HepG2 (cell line): ENCODE measurements around the gene COX7A2L. TPM values are rescaled to one million over a fixed set of nuclear protein-coding genes. Genes with fewer than 3 reads are reported as not detected.

Experiments
- BCL6 ChIP-seq: IDR thresholded peaks from 2 replicates; pipeline ENCODE4 v1.6.1; 2016; ENCODE audit warnings: missing genetic modification reagents, missing compliant biosample characterization
- FOXO1 ChIP-seq: sonication (generic); formaldehyde crosslinking; IDR thresholded peaks from 2 replicates; pipeline ENCODE4 v1.4.0; 2020; ENCODE audit warnings: missing genetic modification reagents
- HMGXB4 ChIP-seq, 2 experiments: sonication (generic) in 1 of 2; formaldehyde crosslinking in 1 of 2; IDR thresholded peaks; 2 replicates each; pipeline versions ENCODE4 v1.4.0 to v1.6.1; 2018 to 2020; ENCODE audit warnings: missing genetic modification reagents in 2 of 2, borderline replicate concordance in 1 of 2, low read depth in 1 of 2, mild to moderate bottlenecking in 1 of 2, missing biosample characterization in 1 of 2
- KAT8 ChIP-seq: IDR thresholded peaks from 2 replicates; pipeline ENCODE4 v1.6.1; 2016; ENCODE audit warnings: missing genetic modification reagents, missing compliant biosample characterization
- MNT ChIP-seq: fragments of 450-650 bp; IDR thresholded peaks from 2 replicates; pipeline ENCODE4 v1.6.1; 2016
- NR2F1 ChIP-seq, 2 experiments: fragments of 450-650 bp in 1 of 2; formaldehyde crosslinking in 1 of 2; IDR thresholded peaks; 2 replicates each; pipeline versions ENCODE4 v1.5.0 to v1.6.1; 2016 to 2020; ENCODE audit warnings: mild to moderate bottlenecking in 1 of 2, missing compliant biosample characterization in 1 of 2, missing genetic modification reagents in 1 of 2, moderate library complexity in 1 of 2
- PBX2 ChIP-seq: IDR thresholded peaks from 2 replicates; pipeline ENCODE4 v1.6.1; 2016; ENCODE audit warnings: control low read depth
- POGZ ChIP-seq: sonication (generic); formaldehyde crosslinking; IDR thresholded peaks from 2 replicates; pipeline ENCODE4 v1.4.0; 2020; ENCODE audit warnings: mild to moderate bottlenecking, missing genetic modification reagents
- SAP130 ChIP-seq: IDR thresholded peaks from 2 replicates; pipeline ENCODE4 v1.6.1; 2016; ENCODE audit warnings: low read depth
- SNRNP70 ChIP-seq: fragments of 200-400 bp; formaldehyde crosslinking; IDR thresholded peaks from 2 replicates; pipeline ENCODE4 v1.6.1; 2017; ENCODE audit warnings: mild to moderate bottlenecking, low read depth, low read length, moderate library complexity
- SPEN ChIP-seq: sonication (generic); formaldehyde crosslinking; IDR thresholded peaks from 2 replicates; pipeline ENCODE4 v1.5.1; 2020; ENCODE audit warnings: low read depth, mild to moderate bottlenecking, missing genetic modification reagents
- TEAD3 ChIP-seq: optimal IDR thresholded peaks from 2 replicates; pipeline ENCODE3; 2016; ENCODE audit warnings: borderline replicate concordance
- THAP7 ChIP-seq: sonication (generic); formaldehyde crosslinking; IDR thresholded peaks from 2 replicates; pipeline ENCODE4 v1.8.1; 2023; ENCODE audit warnings: mild to moderate bottlenecking, missing genetic modification reagents
- ZFP37 ChIP-seq: sonication (generic); formaldehyde crosslinking; IDR thresholded peaks from 2 replicates; pipeline ENCODE4 v1.4.0; 2020; ENCODE audit warnings: missing genetic modification reagents, borderline replicate concordance
- ZFP90 ChIP-seq: sonication (generic); formaldehyde crosslinking; IDR thresholded peaks from 2 replicates; pipeline ENCODE4 v1.8.0; 2022; ENCODE audit warnings: missing genetic modification reagents, mild to moderate bottlenecking, inconsistent platforms, borderline replicate concordance
- ZFX ChIP-seq: sonication (generic); formaldehyde crosslinking; IDR thresholded peaks from 2 replicates; pipeline ENCODE4 v1.4.0; 2020; ENCODE audit warnings: mild to moderate bottlenecking, low read depth, missing genetic modification reagents, moderate library complexity
- ZNF17 ChIP-seq: sonication (generic); formaldehyde crosslinking; IDR thresholded peaks from 2 replicates; pipeline ENCODE4 v1.5.0; 2020; ENCODE audit warnings: mild to moderate bottlenecking, missing genetic modification reagents
- ZNF329 ChIP-seq: sonication (generic); formaldehyde crosslinking; IDR thresholded peaks from 2 replicates; pipeline ENCODE4 v1.9.0; 2021; ENCODE audit warnings: low read depth, mild to moderate bottlenecking, missing genetic modification reagents
- ZNF770 ChIP-seq: sonication (generic); formaldehyde crosslinking; IDR thresholded peaks from 2 replicates; pipeline ENCODE4 v1.5.0; 2020; ENCODE audit warnings: mild to moderate bottlenecking, missing genetic modification reagents
- polyA plus RNA-seq, 8 experiments: library from polyadenylated mRNA; depleted of rRNA in 3 of 8; stranded (reverse) in 7 of 8; unstranded in 1 of 8; fragments of >200 nt; fragmentation: Illumina TruSeq in 4 of 8; extraction: Trizol in 4 of 8; gene quantifications; 2 replicates each; pipeline versions ENCODE4 v1.2.1 to v1.2.3, GENCODE V29; 2011 to 2016; ENCODE audit warnings: low read depth in 4 of 8, missing spikeins in 1 of 8, mixed read lengths in 1 of 8; ENCODE audit not compliant: insufficient read depth in 1 of 8
- total RNA-seq, 5 experiments: library from RNA; depleted of rRNA; stranded (reverse); fragments of >200 nt; fragmentation: Illumina TruSeq; extraction: Trizol; gene quantifications; 2 replicates each; pipeline ENCODE4 v1.2.3, GENCODE V29; 2016; ENCODE audit warnings: low read depth in 1 of 5
- TF ChIP-seq, protein P1 (sequence below): sonication (generic); formaldehyde crosslinking; IDR thresholded peaks from 2 replicates; pipeline ENCODE4 v1.8.0; 2023; ENCODE audit warnings: mild to moderate bottlenecking, missing genetic modification reagents

COX7A2L gene
- total and polyA plus RNA-seq, 2 of the 13 experiments (the other 11 are each of a cell fraction or from before 2014, with no cell fraction given), result 155 to 201 TPM

DNA sequence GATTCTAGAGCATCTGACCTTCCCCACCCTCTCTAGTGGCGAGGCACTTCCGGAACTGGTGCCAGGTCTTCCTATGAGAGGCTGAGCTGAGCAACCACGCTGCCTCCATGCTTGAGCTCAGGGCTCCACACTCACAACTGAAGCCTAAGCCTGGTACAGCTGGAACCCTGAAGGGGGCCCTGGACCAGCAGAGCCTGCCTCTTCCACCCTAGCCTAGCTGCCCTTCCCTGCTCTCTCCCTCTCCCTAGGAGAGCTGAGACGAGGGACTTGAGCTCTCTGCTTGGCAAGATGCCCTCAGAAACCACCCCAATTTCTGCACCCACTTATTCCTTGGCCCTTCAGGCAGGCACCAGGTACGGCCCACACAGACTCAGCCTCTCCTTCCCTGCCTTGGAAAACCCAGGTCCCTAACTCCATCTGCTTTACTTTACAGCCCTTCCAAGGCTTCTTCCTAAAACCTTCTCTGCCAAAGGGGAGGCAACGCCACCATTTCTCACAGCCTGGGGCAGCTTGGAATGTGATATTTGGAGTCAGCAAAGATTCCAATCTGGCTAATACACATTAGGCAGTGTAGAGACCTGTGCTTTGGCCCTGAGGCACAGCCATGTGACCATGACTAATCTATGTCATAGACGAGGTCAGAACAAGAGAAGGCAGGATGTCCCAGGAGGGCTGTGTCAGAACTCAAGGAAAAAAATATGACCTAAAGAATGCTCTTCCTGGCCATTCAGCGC, 18.8 kb downstream of the COX7A2L start (continued):
- TF ChIP-seq, protein P1, sequence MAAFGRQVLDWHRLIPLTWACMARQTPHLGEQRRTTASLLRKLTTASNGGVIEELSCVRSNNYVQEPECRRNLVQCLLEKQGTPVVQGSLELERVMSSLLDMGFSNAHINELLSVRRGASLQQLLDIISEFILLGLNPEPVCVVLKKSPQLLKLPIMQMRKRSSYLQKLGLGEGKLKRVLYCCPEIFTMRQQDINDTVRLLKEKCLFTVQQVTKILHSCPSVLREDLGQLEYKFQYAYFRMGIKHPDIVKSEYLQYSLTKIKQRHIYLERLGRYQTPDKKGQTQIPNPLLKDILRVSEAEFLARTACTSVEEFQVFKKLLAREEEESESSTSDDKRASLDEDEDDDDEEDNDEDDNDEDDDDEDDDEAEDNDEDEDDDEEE, result no peak
- no peak for TF ChIP-seq ZNF17 (CRISPR knock-in tag)
- TF ChIP-seq ZFX, result peak; percentile 21
- no peak for TF ChIP-seq PBX2 (CRISPR knock-in tag)
- no peak for TF ChIP-seq MNT
- no peak for TF ChIP-seq ZNF770 (CRISPR knock-in tag)
- TF ChIP-seq ZNF329 (CRISPR knock-in tag), result 0 out of 2 replicates have a peak, but pooled peaks have one; percentile 16
- TF ChIP-seq FOXO1 (CRISPR knock-in tag), result 0 out of 2 replicates have a peak, but pooled peaks have one; percentile 18
- no peak for TF ChIP-seq BCL6 (CRISPR knock-in tag)
- peak; percentile 33; the same call in 1 of the 2 replicates for TF ChIP-seq THAP7 (CRISPR knock-in tag)
- TF ChIP-seq KAT8 (CRISPR knock-in tag), result 0 out of 2 replicates have a peak, but pooled peaks have one; percentile 3
- TF ChIP-seq POGZ, result 0 out of 2 replicates have a peak, but pooled peaks have one; percentile 31
- TF ChIP-seq TEAD3 (CRISPR knock-in tag), result peak; percentile 74
- TF ChIP-seq SAP130 (CRISPR knock-in tag), result peak; percentile 39; the same call in 1 of the 2 replicates
- peak in 1 of 2 experiments; percentile 43; a peak in 1 of 4 replicates for TF ChIP-seq HMGXB4 (CRISPR knock-in tag; IDR thresholded peaks at IDR 0.05; ENCODE audit: borderline replicate concordance in 1 of 2, low read depth in 1 of 2)
- no peak for TF ChIP-seq SNRNP70
- 0 out of 2 replicates have a peak, but pooled peaks have one; percentile 24 for TF ChIP-seq SPEN (CRISPR knock-in tag)
- TF ChIP-seq ZFP90, result peak; percentile 59; the same call in 1 of the 2 replicates
- 0 out of 2 replicates have a peak, but pooled peaks have one; percentile 23 for TF ChIP-seq ZFP37 (CRISPR knock-in tag)
- 0 out of 4 replicates have a peak, but pooled peaks of 1 of the 2 experiments have one; percentile 31 for TF ChIP-seq NR2F1 (CRISPR knock-in tag; IDR thresholded peaks at IDR 0.05)
